TTC549 (cell line): ENCODE data around the gene FRMD5.

ENCODE experiments used
- FAIRE-seq: peaks from 2 replicates; lab custom pipeline; 2012; peaks lifted over from hg19 to GRCh38; lab: Jason Lieb, UNC

FRMD5 gene

DNA sequence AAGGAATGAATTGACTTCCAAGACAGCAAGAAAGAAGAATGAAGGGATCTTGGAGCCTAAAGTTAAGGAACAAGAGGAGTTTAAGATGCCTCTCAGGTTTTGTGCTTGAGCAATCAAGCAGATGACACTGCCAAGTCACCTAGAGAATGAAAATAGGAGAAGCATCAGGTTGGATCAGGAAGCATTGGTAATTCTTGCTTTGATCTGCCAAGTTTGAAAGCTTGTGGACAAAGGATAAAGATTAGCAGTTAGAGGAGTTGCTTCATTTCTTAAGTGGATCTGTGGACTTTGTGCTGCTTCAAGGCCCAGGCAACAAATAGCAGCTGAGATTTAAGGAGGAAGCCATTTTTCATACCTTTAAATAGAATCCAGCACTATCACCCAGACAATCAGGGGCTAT lies 35.6 kb downstream of the FRMD5 start:
- FAIRE-seq = no peak

DNA sequence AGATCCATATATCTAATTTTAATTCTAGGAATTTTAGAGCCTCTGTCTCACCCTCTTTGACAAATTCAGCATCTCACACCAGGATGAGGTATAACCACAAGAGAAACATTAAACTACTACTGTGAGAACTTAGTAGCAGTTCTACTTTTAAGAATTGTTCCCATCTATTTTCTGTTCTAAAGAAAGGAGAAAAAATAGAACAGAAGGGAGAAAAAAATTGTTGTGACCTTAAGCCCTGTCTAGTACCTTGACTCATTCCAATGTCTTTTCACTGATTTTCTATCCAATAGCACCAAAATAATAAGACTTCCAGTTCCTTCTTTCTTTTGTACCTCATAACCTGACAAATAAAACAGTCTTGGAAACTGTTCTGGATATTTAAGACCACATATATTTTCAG lies 37.0 kb downstream of the FRMD5 start:
- no peak for FAIRE-seq

DNA sequence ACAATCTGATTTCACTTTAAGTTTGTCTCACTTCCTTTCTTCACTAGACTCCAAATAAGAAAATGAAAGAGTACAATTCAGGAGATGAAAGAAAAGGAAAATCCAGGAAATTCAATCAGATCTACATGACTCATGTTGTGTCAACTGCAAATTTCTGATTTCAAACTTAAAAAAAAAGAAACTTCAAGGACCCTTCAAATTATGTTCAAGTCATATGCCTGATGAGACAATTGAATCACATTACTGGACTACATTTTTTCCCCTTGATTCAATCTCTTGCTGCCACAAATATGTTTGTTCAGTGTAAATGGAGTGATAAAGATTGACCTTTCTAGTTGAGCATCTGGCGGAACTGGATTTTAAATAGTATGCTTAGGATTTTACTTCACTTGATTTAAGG lies 37.4 kb downstream of the FRMD5 start:
- FAIRE-seq = no peak

DNA sequence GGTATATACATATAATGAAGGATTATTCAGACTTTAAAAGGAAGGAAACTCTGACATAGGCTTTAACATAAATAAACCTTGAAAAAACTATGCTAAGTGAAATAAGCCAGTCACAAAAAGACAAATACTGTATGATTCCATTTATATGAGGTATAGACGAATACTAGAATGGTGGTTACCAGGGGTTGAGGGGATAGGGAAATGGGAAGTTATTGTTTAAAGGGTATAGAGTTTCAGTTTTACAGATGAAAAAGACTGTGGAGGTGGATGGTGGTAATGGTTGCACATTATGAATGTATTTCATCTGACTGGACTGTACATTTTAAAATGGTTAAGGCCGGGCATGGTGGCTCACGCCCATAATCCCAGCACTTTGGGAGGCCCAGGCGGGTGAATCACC lies 41.7 kb downstream of the FRMD5 start:
- FAIRE-seq = no peak

DNA sequence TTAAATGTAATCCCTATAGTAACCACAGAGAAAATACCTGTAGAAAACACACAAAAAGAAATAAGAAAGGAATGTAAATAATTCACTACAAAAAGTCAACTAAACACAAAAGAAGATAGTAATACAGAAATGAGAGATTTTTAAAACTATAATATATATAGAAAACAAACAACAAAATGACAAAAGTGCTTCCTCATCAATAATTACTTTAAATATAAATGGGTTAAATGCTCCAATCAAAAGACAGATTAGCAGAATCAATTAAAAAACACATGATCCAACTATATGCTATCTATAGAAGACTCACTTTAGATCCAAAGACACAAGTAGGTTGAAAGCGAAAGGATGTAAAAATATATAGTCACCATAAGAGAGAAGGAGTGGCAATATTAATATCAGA lies 45.8 kb downstream of the FRMD5 start:
- no peak for FAIRE-seq

DNA sequence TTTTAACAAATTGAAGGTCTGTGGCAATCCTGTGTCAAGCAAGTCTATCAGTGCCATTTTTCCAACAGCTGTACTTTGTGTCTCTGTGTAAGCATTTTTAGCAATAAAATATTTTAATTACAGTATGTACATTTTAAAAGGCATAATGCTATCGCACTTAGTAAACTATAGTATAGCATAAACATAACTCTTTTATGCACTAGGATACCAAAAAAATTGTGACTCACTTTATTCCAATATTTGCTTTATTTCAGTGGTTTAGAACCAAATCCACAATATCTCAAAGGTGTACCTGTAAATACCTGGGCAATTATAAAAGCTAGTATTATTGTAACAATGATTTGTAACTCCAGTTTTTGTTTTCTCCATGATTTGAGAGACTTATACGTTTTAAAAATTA lies 46.5 kb downstream of the FRMD5 start:
- no peak for FAIRE-seq

DNA sequence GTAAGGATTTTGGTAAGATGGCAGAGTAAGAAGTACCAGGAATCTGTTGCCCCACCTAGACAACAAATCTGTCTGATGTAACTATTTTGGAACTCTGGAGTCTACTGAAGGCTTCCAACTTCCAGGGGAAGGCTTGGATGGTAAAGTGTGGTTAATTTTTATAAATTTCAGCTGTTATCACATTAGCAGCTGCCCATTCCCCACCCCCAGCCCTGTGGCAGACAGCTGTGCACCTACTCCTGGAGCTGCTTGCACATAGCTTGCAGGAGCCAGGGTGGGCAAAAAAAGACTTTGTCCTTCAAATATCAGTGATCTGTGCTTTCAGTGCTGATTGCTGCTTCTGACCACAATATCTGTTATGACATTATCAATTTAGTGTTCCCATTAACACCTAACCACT lies 47.4 kb downstream of the FRMD5 start:
- FAIRE-seq = no peak

DNA sequence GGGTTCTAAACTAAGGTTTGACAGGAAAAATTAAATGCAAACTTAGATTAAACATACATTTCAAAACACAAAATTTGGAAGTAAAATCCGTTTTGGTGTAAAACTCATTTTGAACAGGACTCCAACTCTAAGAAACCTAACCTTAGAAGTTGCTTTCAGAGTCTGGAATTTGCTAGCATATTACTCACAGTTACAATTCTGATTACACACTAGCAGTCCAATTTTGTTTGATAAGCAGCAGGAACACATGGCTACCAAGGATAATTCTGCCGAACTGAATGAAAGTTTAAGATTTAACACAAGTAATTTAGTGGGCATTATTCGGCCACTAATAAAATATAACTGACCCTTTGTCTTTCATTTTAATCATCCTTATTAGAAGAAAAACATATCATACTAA lies 49.6 kb downstream of the FRMD5 start:
- no peak for FAIRE-seq

DNA sequence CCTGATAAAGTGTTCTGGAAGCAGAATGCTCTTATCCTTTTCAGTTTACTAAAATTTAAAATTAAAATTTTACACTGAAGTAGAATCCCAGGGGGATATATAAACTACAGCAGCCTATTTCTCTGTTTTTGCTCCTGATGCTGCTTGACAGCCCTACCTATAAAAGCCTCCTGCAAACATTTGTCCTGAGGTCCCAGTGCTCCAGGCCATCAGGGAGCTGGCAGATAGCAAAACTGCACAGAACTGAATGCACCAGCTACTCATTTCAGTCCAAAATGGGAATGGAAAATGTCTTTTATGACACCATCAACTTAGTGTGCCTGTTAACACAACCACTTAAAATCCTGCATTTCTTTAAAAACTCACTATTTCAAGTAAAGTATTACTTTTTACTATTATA lies 50.1 kb downstream of the FRMD5 start:
- no peak for FAIRE-seq

DNA sequence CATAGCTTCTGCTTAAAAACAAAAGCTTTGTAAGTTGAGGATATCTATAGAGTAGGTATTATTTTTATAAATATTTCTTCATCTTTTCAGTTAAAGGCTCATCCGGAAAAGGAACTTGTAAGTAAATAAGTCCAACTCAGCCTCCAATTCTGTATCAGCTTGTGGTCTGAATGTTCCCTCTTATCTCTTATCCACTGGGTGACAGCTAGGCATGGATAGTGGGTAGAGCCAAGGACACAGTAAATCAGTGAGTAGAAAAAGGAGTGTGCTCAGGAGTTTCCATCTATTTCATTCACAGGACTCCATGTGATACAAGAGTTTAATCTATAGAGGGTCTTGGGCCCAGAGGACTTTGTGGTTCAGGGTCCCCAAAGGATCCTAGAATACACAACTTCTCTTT lies 50.9 kb downstream of the FRMD5 start:
- no peak for FAIRE-seq

DNA sequence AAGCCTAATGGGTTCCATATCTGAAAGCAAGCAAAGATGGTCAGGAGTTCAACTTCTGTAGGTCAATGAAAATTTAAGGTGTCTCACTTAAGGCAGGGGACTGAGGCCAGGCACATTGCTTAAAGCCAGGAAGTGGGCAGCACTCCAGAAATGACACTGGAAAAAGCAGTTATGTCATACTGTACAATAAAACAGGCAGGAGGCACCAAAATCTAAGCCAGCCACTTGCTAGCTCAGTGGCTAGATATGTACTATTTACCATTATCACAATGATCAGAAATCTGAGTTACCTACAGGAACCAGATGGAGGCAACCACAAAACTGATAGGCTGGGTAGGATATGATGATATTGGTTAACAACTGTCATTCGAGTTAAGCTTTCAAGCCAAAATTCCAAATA lies 57.3 kb downstream of the FRMD5 start:
- FAIRE-seq = no peak

DNA sequence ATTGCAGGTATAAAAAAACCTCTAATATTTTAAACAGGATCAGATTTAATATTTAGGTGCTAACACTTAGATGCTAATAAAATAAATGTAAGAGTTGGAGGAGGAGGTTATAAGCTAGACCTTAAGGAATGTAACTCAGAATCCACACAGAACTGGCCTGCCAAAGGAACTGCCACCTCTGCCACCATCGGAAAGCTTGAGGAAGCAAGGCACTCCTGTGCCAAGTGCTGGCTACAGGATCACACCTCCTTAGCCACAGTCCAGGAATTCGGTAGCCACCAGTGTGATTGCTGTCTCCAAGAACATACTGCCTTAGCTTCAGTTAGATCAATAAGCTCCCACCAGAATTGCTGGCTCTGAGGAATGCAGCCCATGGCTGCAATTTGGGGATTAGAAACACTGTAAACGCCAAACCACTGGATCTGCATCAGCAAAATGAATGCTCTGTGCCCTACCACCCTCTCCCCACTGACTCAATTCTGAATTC lies 58.0 kb downstream of the FRMD5 start:
- FAIRE-seq = no peak

DNA sequence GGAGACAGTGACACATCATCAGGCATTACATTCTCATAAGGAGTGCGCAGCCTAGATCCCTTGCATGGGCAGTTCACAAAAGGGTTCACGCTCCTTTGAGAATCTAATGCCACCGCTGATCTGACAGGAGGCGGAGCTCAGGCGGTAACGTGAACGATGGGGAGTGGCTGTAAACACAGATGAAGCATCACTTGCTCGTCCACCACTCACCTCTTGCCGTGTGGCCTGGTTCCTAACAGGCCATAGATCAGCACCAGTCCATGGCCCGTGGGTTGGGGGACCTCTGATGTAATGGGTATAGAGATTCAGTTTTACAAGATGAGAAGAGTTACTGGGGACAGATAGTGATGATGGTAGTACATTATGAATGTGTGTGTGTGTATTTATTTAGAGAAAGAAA lies 63.0 kb downstream of the FRMD5 start:
- FAIRE-seq = no peak

DNA sequence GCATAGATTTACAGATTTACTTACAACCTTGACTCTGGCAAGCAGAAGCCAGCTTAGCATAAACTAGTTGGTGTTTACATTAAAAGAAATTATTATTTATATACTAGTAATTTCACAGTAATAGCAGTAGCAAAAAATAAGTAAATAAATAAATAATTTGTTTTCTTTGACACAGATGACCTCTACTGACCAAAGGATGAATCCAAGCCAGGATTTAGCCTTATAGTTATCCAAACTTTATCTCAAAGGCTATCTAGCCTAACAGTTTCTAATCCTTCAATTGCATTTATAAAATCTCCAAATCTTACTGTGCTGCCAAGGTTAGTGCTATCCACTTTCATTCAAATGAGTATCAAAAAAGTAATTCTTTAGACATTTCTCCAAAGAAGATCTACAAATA lies 64.3 kb downstream of the FRMD5 start:
- no peak for FAIRE-seq

DNA sequence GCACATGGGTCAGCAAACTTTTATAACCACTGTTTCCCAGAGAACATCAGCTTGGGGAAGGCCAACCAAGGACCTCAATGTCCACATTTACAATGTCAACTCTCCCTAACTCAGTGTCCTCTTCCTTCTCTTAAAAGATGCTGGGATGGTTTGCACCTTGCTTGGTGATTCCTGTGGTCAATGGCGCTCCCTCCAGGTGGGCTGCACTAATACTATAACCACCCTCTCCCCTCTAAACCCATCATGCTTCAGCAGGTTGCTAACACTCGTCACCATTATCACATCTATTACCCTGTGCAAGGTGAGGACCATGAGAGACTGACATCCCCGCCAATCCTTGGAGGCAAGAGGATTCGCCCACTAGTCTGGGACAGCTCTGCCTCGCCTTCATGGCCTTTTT lies 65.2 kb downstream of the FRMD5 start:
- FAIRE-seq = no peak

DNA sequence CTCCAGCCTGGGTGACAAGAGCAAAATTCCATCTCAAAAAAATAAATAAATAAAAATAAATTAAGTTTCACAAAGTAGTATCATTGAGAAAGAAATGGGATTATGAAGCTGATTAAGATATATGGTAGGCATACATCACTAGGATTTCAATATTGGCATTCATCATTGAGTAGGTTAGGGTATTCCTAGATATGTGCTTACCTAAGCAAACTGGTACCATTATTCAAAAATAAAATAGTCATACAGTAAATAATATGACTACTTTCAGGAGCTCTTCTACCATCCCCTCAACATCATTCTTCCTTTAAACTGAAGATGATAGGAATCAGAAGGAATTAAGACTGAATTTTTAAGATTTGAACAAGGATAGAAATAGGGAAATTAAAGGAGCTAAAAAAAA lies 66.6 kb downstream of the FRMD5 start:
- no peak for FAIRE-seq

DNA sequence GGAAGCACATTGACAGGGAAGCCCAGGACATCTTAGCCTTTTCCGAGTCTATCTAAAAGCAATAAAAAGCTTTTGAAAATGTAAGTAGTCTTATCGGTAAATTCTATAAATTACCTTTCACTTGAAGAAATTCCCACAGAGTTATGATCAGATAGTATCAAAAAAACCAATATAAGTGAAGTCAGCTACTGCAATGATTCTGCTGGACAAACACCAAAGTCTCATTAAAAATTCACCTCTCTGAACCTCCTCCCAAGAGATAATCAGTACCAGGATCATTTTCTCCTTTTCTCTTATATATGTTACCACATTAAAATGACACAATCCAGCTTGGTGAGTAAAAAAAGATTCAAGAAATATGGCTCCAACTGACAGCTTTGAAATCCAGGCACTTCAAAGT lies 69.2 kb downstream of the FRMD5 start:
- FAIRE-seq = no peak

DNA sequence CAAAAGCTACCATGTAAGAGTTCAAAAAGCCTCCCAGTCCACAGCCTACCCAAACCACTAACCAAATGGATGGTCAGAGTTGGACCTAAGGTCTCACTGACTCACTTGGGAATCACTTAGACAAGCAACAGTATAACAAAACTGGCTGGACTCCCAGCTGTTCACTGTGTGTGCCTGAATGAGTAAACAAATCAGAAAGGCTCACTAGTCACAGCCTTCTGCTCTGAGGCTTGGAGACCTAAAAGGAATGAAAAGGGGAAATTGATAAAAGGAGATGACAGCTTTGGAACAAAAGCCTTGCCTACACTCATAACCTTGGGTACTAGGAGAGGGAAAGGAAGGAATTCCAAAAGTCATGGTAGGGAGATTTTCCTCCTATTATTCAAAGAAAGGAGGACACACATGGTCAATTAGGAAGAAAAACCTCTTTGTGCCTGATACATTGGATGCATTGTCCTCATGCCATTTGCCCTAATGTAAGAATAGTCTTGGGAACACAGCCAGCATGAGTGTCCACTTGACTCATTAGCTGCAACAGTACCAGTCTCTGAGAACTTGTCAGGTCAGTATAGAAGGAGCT lies 92.3 kb downstream of the FRMD5 start:
- FAIRE-seq = no peak

DNA sequence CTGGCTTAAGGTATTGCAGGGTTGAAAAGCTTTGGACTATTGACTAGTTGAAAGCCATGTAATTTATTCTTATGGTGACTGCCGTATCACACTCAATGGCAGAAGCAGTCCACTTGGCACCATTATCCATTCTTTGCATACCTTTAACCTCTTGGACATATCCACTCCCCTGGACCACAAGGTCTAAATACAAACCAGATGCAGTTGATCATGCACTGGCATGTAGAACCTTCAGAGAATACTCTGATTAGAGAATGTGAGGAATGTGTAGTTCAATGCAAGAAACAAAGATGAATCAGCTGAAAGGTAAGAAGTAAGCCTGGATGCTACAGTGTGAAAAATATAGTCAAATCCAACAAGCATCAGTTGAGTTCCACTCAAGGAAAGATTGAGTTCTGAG lies 93.1 kb downstream of the FRMD5 start:
- FAIRE-seq = no peak

DNA sequence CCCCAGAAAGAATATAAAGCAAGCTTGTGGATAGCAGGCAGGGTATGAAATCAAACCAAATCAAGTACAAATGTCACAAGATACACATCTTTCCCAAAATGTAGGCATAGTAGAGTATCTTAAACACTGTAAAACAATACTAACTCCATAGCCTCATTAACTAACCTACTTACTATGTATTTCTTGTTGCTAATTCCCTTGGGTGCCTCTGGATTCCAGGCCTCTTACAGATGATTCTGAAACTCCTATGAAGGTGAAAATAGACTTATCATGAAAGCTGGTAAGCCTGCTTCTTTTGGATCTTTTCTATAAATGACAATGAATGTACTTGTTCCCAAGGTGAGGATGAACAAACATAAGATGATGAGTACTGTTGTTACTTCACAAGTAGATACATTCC lies 93.8 kb downstream of the FRMD5 start:
- no peak for FAIRE-seq

DNA sequence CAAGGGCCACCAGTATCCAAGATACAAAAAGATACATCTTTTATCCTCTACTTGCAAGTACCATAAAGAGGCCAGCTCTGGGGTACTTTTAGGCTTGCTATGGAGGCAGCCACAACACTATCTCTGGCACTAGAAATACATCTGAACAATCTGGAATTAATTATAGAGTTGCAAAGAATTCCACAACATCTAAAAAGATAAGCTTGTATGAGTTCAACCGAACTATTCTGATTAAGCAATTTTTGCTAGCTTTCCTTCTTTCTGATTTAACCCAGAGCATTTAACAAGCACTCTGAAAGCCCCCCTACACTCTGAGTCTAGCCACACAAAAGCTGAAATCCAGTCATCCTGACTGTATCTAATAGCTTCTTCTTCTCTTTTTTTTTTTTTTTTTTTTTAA lies 95.4 kb downstream of the FRMD5 start:
- no peak for FAIRE-seq

DNA sequence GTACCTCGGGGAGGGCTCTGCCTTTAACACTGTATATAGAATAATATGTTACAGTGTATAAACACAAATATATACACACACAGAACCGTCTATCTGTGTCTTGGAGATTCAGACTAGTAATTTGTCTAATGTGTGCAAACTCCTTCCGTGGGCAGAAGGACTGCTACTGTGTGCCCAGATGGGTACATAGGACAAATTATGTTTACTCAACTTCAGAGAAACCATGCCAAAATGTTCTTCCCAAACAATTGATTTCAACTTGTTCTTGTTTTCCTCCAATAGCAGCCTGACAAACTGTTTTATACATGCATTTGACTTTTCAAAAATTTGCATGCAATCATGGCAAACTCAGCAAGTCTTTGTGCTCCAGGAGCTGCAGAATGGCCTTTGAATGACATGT lies 97.5 kb downstream of the FRMD5 start:
- no peak for FAIRE-seq

DNA sequence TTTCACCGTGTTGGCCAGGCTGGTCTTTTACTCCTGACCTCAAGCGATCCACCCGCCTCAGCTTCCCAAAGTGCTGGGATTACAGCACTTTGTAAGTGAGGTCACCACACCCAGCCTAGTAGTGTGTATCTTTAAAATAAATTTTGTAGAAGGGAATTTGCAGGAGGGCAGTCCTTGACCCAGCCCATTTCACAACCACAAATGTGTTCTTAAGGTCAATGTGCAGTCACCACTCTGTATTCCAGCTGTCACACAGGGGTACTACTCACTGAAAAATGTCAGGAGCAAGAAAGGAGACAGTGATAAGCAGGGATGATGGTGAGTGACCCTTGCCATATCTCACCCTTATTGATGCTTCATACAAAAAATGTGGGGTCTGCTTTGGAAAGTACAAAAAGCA lies 98.5 kb downstream of the FRMD5 start:
- FAIRE-seq = no peak

DNA sequence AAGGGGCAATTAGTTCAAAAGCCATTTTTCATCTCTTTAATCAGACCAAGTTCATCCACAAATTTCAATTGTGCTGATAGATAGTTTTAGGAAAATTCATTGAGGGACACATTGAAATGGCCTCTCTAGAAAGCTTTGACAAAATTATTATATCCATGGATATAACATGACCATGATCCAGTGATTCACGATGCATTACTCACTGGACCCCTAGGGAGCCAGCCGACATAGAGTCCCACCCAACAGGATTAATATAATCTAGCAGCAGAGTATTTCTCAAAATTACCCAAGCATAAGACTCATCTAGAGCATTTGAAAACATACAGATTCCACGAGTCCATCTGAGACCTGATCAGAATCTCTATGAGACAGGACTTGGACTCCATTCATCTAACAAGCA lies 100.3 kb downstream of the FRMD5 start:
- no peak for FAIRE-seq

DNA sequence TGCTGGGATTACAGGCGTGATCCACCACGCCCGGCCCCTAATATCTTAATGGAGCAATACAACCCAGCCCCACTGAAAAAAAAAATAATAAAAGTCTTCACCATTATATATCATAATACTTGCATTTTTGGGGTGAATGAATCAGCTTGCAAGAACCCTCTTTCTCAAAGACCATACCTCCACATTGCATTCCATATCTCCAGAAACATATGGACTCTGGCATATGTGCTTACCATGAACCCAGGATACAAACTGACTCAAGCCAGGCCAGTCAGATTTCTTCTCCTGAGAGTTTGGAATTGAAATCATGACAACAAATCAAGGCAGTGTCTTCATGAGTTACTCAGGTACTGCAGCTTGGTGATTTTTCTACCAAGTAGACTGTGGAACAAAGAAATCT lies 101.2 kb downstream of the FRMD5 start:
- FAIRE-seq = no peak
